ENCODE data around the gene STX17.
"Not testable (repeated sequence)": the region's sequence is repeated elsewhere in the genome, so short reads cannot be mapped to it uniquely, and the experiment has no call there.

STX17 gene

DNA sequence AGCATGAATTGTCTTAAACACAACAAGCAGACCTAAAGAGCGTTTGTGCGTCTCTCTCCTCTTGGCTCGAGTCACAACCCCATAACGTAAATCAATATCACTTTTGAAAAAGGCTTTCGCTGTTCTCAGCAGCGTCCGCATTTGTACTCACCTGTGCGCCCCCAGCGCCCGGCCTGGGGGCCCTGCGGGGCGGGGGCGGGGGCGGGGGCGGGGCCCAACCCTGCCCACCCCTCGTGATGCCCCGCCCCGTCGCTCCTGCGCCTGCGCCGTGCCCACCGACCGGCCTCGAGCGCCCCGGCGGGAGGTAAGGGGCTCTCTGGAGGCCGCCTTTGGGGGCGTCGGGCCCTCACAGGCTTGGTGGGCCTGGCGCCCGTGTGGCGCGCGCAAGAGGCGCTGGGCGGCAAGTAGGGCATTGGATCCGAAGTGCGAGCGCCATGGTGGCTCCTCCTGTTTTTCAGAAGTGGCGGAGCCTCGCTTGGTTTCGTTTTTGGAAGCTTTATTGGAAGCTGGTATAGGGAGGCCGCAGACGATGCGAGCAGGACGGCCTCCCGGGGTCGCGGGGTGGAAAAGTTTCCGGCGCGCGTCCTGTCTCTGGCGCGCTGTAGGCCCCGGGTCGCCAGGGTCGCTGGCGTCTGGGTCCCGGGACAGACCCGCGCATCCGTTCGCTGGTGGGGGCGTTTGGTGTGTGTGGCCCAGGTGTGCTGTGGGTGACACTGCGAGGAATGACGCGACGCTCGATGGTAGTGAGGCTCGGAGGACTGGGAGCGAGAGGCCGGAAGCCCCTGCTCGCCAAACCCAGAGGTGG is at the start of gene STX17:
TSS of gene STX17 (plus strand) at position 252 of the 805 bp plus-strand sequence. CDS start 8,586 bp downstream, outside the sequence.
- peak; percentile 81 to 83 for DNase-seq

DNA sequence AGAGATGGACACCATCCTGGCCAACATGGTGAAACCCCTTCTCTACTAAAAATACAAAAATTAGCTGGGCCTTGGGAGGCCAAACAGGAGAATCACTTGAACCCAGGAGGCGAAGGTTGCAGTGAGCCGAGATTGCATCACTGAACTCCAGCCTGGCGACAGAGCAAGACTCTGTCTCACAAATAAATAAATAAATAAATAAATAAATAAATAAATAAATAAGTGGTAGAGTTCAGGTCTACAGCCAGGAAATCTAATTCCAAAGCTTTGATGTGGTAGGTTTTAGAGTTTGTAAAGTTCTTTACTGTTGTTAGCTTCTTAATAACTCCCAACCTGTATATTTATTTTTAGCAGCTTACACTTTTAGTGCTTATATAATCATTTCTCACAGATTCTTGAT is 48.9 kb upstream of the STX17 start:
- not testable (repeated sequence) for DNase-seq

- DNase-seq = no peak
Observed at GRCh38 chr9:99858087-99858486, 48.4 kb upstream of the STX17 start.

DNA sequence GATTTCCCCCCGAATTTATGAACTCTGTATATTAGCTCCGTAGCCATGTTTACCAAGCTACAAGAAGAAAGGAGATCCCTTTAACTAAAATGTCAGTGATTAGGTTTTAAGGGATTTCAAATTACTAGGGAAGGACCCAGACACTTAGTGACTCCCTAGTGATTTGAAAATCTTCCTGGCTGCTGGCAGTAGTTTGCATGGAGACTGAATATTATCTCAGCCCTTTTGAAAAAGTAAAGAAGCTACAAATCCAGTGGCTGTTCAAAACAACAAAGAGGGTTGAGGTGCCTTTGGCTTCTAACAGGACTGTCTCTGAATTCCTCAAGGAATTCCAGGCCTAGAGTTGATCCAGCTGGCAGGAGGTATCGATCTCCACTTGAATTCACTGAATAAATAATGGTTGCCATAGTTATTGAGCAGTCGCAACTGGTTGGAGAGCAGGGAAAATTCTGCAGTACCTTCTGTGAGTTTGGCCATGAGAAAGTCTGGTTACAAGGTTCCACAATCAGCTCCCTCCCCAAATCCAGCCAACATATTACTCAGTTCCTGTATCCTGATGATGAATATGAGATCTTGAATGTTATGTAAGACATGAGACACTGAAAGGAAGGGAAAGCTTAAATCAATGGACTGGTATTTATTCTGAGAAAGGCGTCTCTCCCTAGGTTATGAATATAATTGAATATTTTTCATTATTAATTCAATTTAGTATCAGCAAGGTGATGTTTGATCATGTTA is 47.0 kb upstream of the STX17 start:
- no peak for DNase-seq

- DNase-seq = no peak
Observed at GRCh38 chr9:99860266-99860665, 46.2 kb upstream of the STX17 start.

DNA sequence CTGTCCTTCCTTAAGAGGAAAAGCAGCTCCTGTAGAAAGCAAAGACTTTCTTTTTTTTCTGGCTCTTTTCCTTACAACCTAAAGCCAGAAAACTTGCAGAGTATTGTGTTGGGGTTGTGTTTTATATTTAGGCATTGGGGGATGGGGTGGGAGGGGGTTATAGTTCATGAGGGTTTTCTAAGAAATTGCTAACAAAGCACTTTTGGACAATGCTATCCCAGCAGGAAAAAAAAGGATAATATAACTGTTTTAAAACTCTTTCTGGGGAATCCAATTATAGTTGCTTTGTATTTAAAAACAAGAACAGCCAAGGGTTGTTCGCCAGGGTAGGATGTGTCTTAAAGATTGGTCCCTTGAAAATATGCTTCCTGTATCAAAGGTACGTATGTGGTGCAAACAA is 42.5 kb upstream of the STX17 start:
- no peak for DNase-seq

DNA sequence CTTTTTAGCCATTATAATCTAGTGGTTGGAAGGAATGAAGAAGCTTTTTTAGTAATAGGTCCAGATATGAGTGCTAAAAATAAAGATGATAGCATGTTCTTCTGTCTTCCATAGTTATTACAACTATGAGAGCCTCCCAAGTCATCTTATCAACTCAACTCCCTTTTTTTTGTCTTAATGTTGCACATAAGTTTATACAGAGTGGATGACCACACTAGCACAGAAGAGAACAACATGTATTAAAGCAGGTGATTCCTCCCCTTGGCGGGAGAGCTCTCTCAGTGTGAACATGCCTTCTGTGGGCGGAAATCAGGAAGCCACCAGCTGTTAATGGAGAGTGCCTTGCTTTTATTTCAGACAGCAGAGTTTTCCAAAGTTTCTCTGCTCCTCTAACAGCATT is 40.1 kb upstream of the STX17 start:
- DNase-seq = no peak

- no peak for DNase-seq
Observed at GRCh38 chr9:99867536-99867935, 38.9 kb upstream of the STX17 start.

DNA sequence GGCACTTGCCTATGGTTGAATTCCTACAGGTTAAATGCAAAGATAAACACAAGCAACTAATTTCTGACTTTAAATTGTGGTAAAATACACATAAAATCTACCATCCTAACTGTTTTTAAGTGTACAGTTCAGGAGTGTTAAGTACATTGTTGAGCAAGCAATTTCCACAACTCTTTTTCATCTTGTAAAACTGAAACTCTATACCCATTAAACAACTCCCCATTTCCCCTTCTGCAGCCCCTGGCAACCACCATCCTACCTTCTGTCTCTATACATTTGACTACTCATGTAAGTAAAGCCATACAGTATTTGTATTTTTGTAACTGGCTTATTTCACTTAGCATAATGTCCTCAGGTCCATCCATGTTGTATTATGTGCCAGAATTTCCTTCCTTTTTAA is 38.5 kb upstream of the STX17 start:
- no peak for DNase-seq

GRCh38 chr9:99868845-99869244 is 37.6 kb upstream of the STX17 start:
- DNase-seq = no peak

GRCh38 chr9:99870126-99870525 is 36.3 kb upstream of the STX17 start:
- no peak for DNase-seq

DNA sequence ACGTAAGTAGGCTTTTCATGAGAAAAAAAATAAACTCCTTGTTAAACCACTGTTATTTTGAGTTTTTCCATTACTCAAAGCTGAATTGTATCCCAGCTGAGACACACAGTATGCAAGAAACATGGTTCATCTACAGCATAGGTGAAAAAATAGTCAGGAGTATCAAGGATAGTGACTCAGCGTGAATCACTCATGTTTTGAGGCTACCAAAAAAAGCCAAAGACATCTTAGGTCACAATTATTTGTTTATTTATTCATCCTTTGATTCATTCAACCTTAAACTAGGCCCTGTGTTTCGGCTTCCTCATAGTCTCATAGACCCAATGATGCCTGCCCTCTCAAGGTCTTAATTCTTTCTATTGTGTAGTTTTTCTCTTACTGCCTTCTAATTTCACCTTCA is 32.9 kb upstream of the STX17 start:
- no peak for DNase-seq

DNA sequence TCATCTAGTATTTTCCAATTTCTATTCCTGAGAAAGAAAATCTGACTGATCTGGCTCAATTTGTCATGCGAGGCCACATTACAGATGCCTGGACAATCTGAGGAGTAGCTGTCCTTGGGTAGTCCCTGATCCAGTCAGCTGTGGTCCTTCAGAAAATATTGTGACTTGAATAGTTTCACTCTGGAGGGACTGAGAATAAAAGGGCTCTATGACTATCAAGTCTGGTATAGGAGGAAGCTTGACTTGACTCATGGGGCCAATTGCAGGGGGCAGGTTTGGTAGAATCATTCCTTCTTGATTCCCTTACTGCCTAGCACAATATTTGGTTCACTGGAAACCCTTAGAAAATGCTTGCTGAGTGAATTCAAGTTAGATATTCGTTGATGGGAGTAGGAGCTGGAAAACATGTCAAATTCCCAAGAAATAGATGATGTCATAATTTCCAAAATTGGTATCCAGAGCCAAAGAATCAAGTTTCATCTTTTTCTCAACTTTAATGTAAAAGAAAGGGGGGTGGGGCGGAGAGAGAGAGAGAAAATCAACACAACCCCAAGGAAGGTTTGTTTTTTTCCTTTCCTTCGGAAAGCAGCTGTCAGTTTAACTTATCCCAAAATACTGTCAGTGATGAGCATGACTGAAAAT is 32.4 kb upstream of the STX17 start:
- no peak for DNase-seq

DNA sequence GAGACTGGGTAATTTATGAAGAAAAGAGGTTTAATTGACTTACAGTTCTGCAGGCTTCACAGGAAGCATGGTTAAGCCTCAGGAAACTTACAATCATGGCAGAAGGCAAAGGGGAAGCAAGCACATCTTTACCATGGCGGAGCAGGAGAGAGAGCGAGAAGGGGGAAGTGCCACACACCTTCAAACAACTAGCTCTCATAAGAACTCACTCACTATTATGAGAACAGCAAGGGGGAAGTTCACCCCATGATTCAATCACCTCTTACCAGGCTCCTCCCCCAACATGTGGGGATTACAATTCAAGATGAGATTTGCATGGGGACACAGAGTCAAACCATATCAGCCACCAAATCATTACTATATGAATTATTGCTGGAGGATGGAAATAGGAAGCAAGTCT is 30.3 kb upstream of the STX17 start:
- no peak for DNase-seq

DNA sequence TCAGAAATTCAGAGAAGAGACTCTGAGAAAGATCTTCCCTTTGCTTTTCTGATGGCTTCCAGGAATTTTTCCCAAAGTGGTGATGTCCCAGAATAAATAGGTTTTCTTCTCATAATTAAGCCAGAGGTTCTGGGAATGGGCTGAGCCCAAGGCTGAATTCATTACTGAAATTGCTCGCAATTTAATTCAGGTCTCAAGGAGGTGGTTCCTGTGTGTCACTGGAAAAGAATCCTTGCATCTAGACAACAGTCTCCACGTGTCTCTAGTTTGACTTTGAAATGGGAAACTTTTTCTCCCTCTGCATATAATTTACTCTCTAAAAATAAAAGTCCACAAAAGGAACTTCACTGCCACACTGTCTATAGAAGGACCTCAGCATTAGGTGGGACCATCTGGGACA is 27.8 kb upstream of the STX17 start:
- DNase-seq = no peak

DNA sequence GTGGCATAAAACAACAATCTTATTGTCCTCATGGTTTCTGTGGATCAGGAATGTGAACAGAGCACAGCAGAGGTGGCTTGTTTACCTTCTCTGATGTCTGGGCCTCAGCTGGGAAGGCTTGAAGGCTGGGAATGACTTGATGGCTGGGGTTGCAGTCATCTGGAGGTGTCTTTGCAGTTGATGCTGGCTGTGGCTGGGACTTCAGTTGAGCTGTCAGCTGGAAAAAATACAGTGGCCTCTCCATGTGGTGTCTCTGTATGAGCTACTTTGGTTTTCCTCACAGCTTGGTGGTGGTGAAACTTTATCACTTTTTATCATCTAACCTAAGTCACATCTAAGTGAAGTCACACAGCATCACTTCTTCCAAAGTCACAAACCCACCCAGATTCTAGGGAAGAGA is 24.7 kb upstream of the STX17 start:
- DNase-seq = no peak

GRCh38 chr9:99885747-99886146 is 20.7 kb upstream of the STX17 start:
- DNase-seq = no peak

GRCh38 chr9:99889120-99889519 is 17.3 kb upstream of the STX17 start:
- no peak for DNase-seq

GRCh38 chr9:99894826-99895225 is 11.6 kb upstream of the STX17 start:
- no peak for DNase-seq

GRCh38 chr9:99895510-99895909 is 10.9 kb upstream of the STX17 start:
- no peak for DNase-seq

DNA sequence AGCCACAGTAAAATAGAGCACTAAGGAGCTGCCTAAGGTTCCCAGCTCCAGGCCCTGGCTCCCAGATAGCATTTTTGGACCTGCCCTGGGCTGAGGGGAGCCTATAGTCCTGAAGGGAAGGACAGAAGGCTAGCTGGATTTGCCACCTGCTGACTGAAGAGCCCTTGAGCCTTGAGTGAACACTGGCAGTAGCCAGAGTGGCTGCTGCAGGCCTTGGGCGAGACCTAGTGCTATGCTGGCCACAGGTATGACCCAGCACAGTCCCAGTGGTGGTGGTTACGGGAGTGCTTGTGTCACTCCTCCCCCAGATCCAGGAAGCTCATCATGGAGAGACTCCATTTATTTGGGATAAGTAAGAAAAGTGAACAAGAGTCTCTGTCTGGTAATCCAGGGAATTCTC is 10.3 kb upstream of the STX17 start:
- DNase-seq = no peak

DNA sequence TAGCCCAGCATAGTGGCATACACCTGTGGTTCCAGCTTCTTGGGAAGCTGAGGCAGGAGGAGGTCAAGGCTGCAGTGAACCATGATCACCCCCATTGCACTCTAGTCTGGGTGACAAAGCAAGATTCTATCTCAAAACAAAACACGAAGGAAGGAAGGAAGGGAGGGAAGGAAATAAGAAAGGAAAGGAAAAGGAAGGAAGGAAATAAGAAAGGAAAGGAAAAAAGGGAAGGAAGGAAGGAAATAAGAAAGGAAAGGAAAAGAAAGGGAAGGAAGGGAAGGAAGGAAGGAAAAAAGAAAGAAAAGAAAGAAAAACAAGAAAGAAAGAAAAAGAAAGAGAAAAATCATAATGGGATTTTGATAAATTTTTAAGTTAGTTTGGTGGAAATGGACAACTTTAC is 3.1 kb upstream of the STX17 start:
- DNase-seq = no peak

- DNase-seq = no peak
Observed at GRCh38 chr9:99905833-99906402, 536 bp upstream of the STX17 start.

DNA sequence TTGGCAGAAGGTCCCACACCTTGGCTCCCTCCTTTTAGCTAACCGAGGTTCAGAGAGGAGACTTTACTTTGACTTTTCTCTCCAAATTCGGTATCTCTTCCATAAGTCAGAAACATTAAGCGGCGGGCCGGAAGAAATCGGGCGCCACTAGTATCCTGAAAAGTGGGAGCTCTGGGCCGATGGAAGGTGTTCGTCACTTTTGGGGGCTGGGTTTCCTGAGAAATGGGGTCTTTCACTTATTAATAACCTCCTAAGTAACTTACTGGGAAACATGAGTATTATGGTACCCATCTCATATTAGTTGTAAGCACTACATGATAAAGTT is 716 bp downstream of the STX17 start:
- no peak for DNase-seq
